HL-60/S4 (cell line): ENCODE results near the gene SPAG7.

Experiments used
- in situ Hi-C: fragments of 300-500 bp; cut with MboI; formaldehyde crosslinking; loops from 2 replicates; pipeline ENCODE4 v1.14.3; 2022; ENCODE audit warnings: low sequenced_read_pairs

The SPAG7 gene

GRCh38 chr17:4950746-4951204 lies 16.8 kb downstream of the SPAG7 start, which contains the start of gene ENO3:
Gene ENO3, plus strand, starts transcription at chr17:4951119. Its CDS starts 711 bp downstream, at chr17:4951830.
- in situ Hi-C loops = no loop called here

GRCh38 chr17:4950075-4950745 lies 17.4 kb downstream of the SPAG7 start:
- in situ Hi-C loops = no loop called here

GRCh38 chr17:4949321-4950074 lies 18.1 kb downstream of the SPAG7 start:
- in situ Hi-C loops = no loop called here

GRCh38 chr17:4948931-4949320 lies 18.7 kb downstream of the SPAG7 start:
- in situ Hi-C loops = no loop called here

GRCh38 chr17:4948166-4948930 lies 19.3 kb downstream of the SPAG7 start, which contains the start of gene PFN1:
Gene PFN1, minus strand, starts transcription at chr17:4948530. Its CDS starts 136 bp downstream, at chr17:4948394.
- in situ Hi-C loops = no loop called here

- in situ Hi-C loops = no loop called here
Measured at GRCh38 chr17:4947411-4948165, 20.0 kb downstream of the SPAG7 start.

- in situ Hi-C loops = no loop called here
Measured at GRCh38 chr17:4947010-4947410, 20.6 kb downstream of the SPAG7 start.

- in situ Hi-C loops = no loop called here
Measured at GRCh38 chr17:4946312-4946976, 21.2 kb downstream of the SPAG7 start.

GRCh38 chr17:4945944-4946280 lies 21.7 kb downstream of the SPAG7 start:
- in situ Hi-C loops = no loop called here

- in situ Hi-C loops = no loop called here
Measured at GRCh38 chr17:4945176-4945943, 22.3 kb downstream of the SPAG7 start.

GRCh38 chr17:4944554-4945175 lies 23.0 kb downstream of the SPAG7 start:
- in situ Hi-C loops = no loop called here

- in situ Hi-C loops = no loop called here
Measured at GRCh38 chr17:4944163-4944553, 23.5 kb downstream of the SPAG7 start.

GRCh38 chr17:4942760-4943508 lies 24.7 kb downstream of the SPAG7 start:
- in situ Hi-C loops = no loop called here

- in situ Hi-C loops = no loop called here
Measured at GRCh38 chr17:4941319-4941610, 26.4 kb downstream of the SPAG7 start.

GRCh38 chr17:4940555-4941318 lies 26.9 kb downstream of the SPAG7 start:
- in situ Hi-C loops = no loop called here

GRCh38 chr17:4939796-4940554 lies 27.6 kb downstream of the SPAG7 start, which contains the start of the genes RNF167 and SLC25A11:
Gene RNF167, plus strand, starts transcription at chr17:4940268. Its CDS starts 642 bp downstream, at chr17:4940910.
Gene SLC25A11, minus strand, starts transcription at chr17:4940046. Its CDS starts 136 bp downstream, at chr17:4939910.
- in situ Hi-C loops = no loop called here

GRCh38 chr17:4939546-4939795 lies 28.1 kb downstream of the SPAG7 start:
- in situ Hi-C loops = no loop called here
